NCI-H510A (cell line): ENCODE measurements around the gene FSCN2.

Experiments used
- DNase-seq: peaks from one replicate; lab custom pipeline; 2025; lab: John Stamatoyannopoulos, UW

FSCN2 gene

DNA sequence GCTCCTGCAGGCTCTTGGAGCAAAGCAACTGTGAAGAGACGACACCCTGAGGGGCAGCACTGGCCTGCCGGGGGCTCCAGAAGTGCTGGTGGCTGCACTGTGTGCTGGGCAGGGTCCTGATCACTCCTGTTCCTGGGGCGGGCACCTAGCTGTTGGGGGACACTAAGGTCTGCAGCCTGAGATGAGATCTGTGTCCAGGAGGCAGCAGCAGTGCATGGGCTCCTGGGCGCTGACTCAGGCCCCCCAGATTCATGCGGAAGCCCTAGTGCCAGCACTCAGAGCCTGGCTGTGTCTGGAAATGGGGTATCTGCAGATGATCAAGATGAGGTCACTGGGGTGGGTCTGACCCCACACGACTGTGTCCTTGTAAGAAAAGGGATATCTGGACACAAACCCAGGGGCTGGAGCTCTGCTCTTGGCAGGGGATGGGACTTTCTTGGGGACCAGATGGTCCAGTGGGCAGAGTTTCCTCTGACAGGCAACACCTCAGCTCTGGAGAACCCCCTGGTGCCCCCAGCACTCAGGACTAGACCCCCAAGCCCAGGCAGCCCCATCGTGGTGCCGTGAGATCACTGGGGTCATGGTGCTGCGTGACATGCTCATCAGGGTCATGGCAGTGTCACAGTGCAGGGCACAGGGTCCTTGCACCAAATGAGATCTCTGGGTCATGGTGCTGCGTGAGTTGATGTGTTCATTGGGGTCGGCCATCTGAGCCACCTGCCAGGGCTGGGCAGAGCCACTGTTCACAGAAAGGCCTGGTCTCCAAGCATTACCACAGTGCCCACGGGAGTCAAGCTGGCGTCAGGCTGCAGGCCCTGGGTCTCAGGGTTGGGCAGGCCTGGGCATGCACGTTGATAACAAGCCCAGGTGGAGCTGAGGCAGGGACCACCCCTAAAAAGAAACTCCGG, 14.5 kb downstream of the FSCN2 start:
- no peak for DNase-seq

DNA sequence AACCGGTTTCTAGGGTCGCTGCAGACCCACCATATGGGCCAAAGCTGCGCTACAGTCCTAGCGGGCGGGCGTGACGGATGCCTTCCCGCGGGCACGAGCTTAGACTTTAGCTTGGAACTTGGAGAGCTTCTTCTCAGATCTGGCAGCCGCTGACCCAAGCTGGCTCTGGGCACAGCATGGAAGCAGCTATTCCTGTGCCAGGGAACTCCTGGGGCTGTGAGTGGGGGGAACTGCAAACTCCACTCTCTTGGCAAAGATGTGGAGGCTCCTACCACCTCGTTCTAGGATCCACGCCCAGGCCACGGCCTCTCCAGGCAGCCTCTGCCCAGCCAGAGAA, 15.1 kb downstream of the FSCN2 start:
- DNase-seq = no peak

DNA sequence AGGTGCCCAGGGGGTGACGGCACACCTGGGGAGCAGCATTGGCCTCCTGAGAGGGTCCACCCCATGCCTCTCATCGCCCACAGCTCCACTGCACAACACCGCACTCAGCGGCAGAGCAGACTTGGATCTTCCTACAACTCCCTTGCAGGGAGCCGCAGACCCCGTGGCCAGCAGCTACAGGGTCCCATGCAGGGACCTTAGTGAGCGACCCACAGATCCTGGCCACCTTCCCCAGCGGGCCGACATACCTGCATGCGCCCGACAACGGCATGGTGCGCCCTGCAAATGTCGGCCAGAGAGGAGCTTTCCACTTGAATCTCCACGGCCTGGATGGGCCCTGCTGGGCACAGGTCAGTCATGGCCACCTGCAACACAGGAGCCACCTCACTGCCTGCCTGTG, 15.6 kb downstream of the FSCN2 start:
- DNase-seq = no peak

DNA sequence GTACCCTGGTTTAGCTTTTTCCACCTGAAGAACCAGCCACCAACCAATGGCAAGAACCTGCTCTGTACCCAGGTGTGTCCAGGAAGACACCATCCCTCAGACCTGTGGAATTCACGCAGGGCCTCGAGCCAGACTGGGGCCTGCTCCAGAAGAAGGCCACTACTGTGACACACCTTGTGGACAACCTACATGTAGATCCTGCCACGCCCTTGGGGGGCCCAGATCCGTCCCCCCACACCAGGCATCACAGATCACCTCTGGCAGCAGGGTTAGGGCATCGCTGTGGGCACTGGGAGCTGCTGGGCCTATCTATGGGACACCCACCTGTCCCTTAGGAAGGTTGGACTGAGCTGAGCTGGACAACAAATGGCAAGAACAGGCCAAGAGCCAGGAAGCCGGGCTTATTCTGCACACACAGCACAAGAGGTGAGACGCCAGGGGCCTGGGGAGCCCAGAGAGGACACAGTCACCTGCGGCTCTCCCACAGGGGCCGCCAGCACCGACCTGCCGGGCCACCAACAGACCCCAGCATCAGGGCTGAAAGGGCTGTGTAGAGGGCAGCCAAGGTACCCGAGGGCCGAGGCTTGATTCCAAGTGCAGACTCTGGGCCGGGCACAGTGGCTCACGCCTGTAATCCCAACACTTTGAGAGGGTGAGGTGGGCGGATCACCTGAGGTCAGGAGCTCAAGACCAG, 16.3 kb downstream of the FSCN2 start:
- no peak for DNase-seq

DNA sequence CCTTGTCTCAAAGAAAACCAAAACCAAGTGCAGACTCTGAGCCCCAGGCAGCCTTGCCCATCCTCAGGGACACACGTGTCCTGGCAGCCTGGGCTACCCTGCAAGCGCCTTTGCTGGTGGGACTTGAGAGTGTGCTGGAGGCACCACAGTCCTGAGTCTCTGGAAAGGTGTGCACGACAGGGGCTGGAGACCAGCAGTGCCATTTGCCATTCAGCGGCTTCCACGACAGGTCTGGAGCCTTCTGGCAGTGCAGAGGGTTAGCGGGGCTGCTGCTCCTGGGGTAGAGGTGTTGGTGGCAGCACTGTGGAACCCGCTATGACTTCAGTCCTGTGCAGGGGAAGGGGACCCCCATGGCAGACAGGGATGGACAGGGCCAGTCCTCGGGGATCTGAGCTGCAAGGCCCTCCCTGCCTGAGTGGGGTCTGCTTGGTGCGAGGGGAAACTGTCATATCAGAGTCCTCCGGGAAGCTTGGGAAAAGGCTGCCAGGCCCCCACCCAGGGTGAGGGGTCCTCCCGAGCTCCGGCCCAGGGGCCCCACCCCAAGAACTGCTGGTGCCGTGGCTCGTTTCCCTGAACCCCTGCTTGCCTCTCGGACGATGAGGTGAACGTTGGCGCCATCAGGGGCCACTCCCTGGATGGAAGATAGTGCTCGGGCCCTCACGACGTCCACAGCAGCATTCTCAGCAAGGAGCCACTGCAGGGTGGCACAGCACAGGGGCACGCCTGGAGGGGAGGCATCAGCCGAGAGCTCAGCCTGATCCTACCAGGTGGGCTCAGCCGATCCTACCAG, 17.2 kb downstream of the FSCN2 start:
- no peak for DNase-seq

DNA sequence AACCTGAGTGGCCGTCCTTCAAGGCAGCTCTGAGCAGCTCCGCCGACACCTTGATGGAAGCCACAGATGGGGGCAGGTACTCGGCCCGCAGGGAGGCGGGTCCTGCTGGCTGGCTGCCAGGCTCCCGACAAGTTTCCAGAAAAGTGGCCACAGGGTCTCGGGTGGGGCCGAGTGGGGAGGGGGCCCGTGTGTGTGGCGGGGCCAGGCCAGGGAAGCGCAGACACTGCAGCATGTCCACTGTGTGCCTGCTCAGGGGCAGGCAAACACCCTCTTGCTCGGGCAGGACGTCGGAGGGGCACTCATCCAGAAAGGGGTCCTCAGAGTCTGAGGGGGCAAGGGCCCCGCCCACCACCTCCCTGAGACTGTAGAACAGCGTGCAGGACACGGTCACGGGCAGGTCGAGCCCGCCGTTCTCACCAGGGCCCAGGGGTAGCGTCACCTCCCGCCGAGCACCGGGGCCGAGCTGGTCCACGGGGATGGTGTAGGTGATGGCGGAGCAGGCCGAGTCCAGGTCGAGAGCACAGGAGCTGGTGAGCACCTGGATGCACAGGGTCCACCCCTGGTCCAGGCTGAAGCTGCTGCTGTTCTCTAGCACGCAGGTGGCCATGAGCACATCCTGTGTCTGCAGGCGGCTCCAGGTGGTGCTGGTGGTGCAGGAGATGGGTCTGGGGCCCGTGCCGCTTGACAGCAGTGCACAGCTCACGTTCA, 18.9 kb downstream of the FSCN2 start:
- no peak for DNase-seq

DNA sequence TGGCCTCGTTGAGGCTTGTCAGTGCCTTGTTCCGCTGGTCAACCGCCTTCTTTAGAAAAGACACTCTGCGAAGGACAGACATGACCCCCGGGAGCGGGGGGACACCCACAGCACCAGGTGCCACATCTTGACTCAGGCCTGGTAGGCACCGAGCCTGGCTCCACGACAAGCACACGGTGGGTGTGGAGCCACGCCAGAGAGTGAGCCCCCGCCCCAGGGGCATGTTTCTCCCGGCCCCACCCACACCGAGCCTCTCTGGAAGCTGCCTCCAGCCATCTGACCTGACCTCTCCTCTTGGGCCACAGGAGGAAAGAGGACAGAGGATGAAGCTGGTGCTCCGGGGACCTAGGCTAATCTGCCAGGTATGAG, 19.4 kb downstream of the FSCN2 start:
- DNase-seq = no peak

DNA sequence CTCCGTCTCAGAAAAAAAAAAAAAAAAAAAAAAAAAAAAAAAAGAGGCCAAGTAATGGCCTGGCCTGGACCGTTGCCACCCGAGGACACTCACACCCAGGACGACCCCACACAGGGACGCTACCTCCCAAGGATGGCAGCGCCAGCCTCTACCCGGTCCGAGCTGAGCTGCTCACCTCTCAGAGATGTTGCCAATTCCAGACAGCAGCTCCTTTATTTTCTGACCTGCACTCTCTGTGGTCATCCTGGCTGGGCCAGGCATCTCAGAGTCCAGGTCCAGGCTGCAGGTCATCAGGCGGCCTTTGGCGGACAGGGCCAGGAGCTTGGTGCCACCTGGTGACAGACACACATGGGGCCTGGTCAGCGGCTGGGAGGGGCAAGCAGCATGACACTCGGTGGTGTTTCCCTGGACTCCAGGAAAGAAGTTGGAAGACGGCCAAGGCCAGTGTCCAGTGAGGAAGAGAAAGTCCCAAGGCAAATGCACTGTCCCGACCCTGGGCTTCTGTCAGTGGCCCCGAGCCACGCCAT, 20.9 kb downstream of the FSCN2 start:
- no peak for DNase-seq

DNA sequence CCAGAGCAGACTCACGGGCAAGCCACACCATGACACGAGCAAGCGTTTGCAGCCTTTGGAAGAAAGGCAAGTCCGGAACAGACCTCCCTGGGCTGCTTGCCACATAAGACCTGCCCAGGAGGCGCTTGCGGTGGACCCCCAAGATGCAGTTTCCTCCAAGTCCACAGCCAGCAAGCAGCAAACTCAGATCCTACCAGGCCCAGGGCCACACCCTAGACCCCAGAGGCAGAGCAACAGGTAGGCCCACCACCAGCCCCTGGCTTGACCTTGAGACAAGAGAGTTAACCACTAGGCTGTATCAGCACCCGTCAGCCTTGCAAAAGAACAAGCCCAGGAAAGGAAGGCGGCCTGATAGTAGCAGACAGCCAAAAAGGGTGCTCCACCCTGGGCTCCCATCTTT, 21.6 kb downstream of the FSCN2 start:
- no peak for DNase-seq

DNA sequence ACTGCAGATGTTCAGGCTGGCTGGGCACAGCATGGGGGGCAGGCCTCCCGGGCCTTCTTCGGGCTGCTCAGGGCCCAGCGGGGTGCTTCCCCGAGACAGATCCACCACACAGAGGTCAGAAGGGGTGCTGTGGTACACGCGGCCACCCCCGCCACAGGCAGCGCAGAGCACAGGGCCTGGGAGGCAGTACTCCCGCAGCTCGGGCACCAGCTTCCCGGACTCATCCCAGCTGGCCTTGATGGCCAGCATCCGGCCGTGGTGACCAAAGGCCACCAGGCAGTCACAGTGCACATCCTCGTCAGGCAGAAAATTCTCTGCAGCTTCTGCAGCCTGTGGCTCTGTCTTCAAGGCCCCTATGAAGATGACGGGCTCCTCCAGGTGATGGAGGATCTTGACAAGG, 22.1 kb downstream of the FSCN2 start:
- no peak for DNase-seq

DNA sequence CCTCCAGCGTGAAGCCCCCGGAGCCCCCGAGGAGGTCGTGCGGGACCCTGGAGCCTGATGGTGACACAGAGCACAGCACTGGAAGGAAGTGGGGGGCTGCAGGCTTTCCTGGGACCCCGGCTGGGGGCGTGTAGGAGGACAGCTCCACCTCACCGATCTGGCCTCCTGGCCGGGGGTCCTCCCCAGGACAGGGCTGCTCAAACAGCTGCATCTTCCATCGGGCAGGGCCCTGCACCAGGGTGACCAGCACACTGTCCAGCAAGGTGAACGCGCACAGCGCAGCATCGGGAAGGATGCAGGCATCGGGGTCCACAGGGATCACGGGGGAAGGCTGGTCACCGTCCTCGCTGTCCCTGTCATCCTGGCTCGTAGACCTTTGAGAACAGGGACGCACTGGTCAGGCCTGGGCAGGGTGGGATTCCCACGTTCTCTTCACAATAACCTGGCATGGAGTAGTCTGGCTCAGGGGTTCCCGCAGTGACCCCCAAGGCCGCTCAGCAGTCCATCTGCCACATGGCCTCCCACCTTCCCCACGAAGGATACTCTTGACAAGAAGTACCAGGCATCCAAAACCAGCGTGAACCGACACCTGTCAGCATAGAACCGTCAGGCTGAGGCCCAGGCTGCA, 22.8 kb downstream of the FSCN2 start:
- no peak for DNase-seq

DNA sequence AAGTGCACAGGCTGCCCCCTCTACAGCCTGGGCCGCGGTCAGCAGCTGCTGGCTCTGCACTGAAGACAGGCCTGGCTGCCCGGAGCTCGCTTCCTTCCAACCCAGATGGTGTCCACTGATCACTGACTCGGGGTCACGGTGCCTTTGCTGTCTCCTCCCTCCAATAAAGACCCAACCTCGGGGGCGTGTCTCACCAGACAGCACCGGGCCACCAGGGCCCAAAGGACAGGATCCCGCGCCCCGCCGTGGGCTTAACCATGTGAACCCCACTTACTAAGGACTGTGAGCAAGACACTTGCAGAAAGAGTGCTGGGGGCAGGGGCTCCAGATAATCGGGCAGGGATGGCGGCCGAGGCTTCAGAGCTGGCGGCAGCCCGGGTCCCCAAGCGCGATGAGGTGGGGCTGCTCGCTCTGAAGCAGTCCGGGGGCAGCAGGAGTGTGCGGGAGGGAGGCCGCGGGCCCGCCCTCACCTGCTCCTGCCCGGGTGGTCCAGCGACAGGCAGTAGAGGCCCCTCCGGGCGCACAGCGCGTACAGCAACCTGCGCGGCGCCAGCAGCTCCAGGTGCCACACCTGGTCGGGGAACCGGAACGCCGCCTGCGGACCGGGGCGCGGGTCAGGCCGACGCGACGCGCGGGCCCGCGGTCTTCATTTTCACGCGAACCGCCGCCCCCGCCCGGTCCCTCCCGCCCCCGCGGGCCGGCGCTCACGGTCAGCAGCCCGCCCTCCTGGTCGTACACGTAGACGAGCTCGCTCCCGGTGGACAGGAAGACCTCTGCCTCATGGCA, 23.5 kb downstream of the FSCN2 start:
- DNase-seq = no peak

DNA sequence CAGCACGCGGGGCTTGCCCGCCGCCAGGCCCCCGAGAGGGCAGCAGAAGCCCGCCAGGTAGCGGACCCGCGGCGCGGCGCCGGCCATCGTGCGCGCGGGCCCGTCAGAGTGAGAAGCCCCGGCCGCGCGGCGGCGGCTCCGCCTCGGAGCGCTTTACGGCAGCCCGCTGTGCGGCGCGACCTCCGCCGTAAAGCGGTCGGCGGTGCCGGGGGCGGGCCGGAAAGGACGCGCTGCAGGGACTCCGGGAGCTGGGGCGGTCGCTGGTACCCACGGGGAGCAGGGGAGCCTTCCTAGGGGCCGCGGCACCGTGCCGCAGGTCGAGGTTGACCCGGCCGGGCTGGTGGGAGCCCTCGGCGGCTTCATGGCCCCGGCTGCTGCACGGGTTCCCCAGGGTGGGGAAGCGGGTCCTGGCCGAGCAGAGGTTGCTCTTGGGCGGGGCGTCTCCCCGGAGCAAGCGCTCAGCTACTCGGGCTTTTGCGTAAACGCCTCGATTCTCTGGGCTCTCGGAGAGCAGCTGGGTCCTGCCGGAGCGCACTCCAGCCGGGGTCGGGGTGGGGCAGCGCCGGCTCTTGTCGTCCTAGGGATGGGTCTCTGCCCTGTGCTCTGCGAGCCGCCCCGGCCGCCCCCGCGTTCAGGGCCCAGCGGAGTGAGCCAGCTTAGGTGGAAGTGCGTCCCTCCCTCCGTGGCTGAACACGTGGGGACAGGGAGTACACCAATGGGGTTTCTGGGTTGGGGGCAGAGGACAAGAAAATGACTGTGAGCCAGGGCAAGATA, 24.3 kb downstream of the FSCN2 start, which contains the start of gene FAAP100:
FAAP100 (minus strand) TSS at position 110 of the 774 bp plus-strand sequence; CDS start at position 87, 23 bp downstream.
- DNase-seq = peak; percentile 82

DNA sequence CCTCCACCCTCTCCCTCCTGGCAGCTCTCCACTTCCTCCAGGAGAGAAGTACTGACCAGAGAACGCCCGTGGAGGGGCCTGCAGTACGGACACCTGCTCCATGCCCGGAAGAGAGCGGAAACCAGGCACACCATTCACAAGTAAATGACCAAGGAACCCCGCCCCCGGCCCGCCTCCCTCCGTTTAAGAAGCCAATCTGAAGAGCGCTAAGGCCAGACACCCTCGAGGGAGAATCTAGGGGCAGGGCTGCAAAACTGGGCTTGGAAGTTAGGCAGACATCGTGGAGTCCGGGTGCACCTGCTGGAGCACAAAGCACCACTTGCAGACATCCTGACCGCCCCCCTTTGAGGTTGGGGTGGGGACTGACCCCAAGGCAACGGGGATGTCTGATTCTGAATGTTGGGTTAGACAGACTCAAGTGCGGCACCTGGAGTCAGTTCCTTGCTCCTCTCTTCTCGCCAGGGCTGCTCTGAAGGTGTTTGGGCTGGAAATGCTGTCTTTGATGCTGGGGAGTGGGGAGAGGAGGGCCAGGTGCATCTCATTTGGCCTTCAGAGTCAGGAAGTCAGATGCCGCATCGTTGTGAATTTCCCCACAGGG, 24.9 kb downstream of the FSCN2 start:
- DNase-seq = peak; percentile 90

DNA sequence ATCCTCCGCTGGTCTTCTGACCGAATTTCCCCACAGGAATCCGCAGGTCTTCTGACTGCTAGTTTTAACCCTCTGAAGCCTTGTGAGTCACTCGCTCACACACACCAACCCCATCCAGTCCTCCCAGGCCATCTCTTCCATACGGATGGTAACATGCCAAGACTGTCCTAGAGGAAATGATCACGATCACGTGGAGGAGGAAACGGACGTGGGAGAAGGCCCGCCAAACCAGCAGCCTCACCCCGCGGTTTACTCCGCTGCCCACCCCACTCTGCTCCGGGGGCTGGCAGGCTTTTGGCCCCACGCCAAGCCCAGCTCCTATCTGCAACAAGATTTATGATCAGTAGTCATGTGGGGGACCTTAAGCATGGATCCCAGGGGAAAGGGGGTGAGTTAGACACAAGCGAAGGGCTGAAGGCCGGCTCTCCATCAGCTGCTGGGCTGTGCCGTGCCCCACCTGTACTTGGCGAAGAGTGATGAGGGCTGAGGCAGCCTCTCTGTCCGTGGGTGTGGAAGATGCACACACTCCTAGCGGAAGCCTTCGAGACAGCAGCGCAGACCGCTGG, 25.5 kb downstream of the FSCN2 start:
- no peak for DNase-seq

DNA sequence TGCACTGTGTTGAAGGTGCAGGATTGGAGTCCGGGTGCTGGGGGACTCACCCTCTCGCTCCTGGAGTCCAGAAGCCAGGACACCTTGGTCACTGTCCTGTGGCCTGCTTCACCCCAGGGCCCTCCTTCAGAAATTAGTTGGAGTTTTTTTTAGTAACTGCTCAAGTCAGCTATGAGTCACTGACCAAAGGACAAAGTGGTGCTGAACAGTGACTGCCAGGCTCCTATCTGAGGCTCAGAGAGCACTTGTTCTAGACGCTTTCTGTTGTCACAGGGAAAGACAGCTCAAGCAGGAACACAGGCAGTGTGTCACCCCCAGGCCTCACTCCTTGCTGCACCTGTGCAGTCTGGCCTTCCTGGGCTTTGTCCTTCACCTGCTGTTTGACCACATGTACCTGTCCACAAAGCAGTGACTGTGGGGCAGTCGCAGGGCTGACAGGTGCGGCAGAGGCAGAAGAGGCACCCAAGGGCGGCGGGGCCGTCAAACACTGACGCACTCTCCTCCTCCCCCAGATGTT, 28.1 kb downstream of the FSCN2 start:
- peak; percentile 57 for DNase-seq

DNA sequence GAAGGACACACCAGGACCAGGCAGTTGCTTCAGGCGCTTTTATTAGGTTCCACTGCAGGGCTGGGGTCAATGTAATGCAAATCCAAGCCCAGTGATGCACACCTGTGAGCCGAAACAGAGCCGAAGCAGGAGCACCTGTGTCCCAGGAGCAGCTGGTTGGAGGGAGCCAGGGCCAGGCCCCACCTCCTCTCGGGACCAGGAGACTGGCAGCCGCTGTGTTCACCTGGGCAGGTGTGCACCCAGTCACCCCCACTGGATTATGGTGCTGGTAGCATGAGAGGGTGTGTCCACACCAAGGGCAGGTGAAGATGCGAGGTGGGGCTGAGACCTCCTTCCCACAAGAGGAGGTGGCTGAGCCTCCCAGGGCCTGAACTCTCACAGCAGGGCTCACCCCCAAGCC, 28.7 kb downstream of the FSCN2 start:
- peak; percentile 90 for DNase-seq

DNA sequence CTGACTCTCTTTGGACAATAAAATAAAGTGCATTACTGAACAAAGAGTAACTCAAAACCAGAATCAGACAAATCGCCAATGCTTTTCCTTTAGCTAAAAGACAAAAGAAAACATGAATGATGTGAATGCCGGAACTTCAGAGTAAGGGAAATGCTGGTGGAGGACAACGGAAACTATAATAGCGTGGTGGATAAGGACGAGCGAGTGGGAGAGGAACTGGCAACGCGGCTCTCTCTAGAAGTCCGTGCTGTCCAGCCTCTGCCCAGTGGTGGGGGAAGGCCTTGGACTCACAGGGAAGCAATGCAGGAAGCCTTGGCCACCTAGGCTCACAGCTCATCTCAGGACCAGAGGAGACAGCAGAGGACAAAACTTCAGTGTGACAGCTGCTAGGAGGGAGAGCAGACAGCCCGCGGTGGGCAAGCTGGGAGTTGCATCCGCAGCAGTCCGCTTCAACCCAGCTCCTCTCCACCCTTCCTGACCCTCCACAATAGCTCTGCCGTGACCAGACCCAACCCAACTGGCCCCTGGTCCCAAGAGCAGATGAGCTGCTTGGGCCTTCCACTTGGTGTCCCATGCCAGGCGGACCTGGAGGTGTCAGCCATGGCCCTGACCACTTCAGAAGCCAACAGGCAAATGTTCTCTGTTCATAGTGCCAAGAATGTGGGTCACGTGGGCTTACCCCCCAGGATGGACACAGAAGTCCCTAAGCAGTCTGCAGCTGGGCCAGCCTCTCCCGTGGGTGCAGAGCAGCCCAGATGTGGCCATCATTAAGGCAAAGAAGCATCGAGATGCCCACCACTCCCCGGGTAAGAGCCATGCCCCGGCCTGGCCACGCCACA, 29.3 kb downstream of the FSCN2 start:
- DNase-seq = no peak
